HFFc6 (cell line): ENCODE measurements around the gene XYLT2. TPM values are rescaled to one million over a fixed set of nuclear protein-coding genes. Genes with fewer than 3 reads are reported as not detected.

Experiments
- DNase-seq: peaks from one replicate; pipeline ENCODE4 v3.0.0-alpha.2; 2018
- H3K27ac Mint-ChIP-seq: 2 replicates; pipeline ENCODE4 v1.8.0; 2020; ENCODE audit warnings: mild to moderate bottlenecking, mixed read lengths
- H3K27me3 Mint-ChIP-seq: 2 replicates; pipeline ENCODE4 v1.8.0; 2021; ENCODE audit warnings: mild to moderate bottlenecking, moderate library complexity, mixed read lengths; ENCODE audit not compliant: insufficient read depth
- H3K36me3 Mint-ChIP-seq: 2 replicates; pipeline ENCODE4 v1.8.0; 2021; ENCODE audit warnings: low read depth, mixed read lengths
- H3K4me1 Mint-ChIP-seq: 2 replicates; pipeline ENCODE4 v1.8.0; 2020; ENCODE audit warnings: low read depth, mixed read lengths
- H3K4me3 Mint-ChIP-seq: 2 replicates; pipeline ENCODE4 v1.8.0; 2020; ENCODE audit warnings: mild to moderate bottlenecking, moderate library complexity, mixed read lengths
- H3K9me3 Mint-ChIP-seq: 2 replicates; pipeline ENCODE4 v1.8.0; 2020; ENCODE audit warnings: mild to moderate bottlenecking, mixed read lengths
- total RNA-seq, 6 experiments: library from RNA; stranded (reverse); fragmentation: NEBNext Ultra II Directional; extraction: Animal tissue kit (Norgen Biotek cat#: 25700); gene quantifications; 2 replicates in 1 of 6; 3 replicates in 5 of 6; pipeline ENCODE4 v1.2.3, GENCODE V29; 2021
- TF ChIP-seq, protein P1 (sequence below): fragments of 200-600 bp; sonication (generic); IDR thresholded peaks from 2 replicates; pipeline ENCODE4 v1.5.0; 2021; ENCODE audit warnings: antibody characterized with exemption, mild to moderate bottlenecking

XYLT2 gene
- total RNA-seq, 6 experiments from 2014 or later, result 38.9 to 47.1 (median 43.2) TPM

DNA sequence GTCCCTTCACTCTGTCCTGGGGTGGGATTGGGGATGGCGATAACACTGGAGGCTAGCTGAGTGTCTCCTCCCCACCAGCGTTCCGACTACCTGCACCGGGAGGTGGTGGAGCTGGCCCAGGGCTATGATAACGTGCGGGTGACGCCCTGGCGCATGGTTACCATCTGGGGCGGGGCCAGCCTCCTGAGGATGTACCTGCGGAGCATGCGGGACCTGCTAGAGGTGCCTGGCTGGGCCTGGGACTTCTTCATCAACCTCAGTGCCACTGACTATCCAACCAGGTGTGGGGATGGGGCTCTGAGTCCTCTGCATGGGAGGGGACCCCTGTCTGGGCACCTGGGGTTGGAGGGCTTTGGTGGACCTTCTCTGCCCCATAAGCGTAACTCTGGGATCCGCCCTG lies 8.8 kb downstream of the XYLT2 start:
- Mint-ChIP-seq H3K27me3 (no peaks in the 10 kb centered on the region; the same call in none of the 2 replicates), H3K4me1 (peaks cover 19% of the 10 kb centered on the region), H3K27ac (no peak overlapping the region), H3K4me3 (no peak overlapping the region), H3K9me3 (no peaks in the 10 kb centered on the region), H3K36me3 (peaks cover 4% of the 10 kb centered on the region; the same call in 1 of the 2 replicates)
- DNase-seq, result no peak
- TF ChIP-seq, protein P1, sequence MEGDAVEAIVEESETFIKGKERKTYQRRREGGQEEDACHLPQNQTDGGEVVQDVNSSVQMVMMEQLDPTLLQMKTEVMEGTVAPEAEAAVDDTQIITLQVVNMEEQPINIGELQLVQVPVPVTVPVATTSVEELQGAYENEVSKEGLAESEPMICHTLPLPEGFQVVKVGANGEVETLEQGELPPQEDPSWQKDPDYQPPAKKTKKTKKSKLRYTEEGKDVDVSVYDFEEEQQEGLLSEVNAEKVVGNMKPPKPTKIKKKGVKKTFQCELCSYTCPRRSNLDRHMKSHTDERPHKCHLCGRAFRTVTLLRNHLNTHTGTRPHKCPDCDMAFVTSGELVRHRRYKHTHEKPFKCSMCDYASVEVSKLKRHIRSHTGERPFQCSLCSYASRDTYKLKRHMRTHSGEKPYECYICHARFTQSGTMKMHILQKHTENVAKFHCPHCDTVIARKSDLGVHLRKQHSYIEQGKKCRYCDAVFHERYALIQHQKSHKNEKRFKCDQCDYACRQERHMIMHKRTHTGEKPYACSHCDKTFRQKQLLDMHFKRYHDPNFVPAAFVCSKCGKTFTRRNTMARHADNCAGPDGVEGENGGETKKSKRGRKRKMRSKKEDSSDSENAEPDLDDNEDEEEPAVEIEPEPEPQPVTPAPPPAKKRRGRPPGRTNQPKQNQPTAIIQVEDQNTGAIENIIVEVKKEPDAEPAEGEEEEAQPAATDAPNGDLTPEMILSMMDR, result no peak

DNA sequence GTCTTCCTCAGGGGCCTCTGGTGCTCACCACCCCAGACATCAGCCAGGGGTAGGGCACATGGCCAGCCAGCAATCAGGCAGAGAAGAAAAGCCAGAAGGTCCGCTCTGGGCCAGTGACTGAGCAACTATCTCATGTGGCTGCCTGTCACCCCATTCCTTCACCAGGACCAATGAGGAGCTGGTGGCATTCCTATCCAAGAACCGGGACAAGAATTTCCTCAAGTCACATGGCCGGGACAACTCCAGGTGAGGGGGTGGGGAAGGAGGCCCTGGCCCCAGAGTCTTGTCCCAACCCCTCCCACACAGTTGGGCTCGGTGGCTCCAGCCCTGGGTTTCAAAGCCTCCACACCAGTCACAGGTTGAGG lies 9.4 kb downstream of the XYLT2 start:
- peaks cover 4% of the 10 kb centered on the region; the same call in 1 of the 2 replicates for H3K36me3 Mint-ChIP-seq
- H3K9me3 Mint-ChIP-seq, result no peaks in the 10 kb centered on the region
- H3K4me1 Mint-ChIP-seq, result peaks cover 19% of the 10 kb centered on the region

DNA sequence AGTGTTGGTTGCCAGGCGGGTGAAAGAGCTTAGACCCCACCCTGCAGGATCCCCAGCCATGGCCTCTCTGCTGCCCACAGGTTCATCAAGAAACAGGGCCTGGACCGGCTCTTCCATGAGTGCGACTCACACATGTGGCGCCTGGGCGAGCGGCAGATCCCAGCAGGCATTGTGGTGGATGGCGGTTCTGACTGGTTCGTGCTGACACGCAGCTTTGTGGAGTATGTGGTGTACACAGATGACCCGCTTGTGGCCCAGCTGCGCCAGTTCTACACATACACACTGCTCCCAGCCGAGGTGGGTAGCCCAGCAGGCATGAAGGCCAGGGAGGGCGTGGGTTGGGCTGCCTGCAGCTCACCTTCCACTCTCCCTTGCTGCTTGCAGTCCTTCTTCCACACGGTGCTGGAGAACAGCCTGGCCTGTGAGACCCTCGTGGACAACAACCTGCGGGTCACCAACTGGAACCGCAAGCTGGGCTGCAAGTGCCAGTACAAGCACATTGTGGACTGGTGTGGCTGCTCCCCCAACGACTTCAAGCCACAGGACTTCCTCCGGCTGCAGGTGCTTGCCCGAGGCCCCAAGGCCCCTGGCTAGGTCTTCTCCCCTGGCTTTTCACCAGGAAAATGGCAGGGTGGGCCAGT lies 9.9 kb downstream of the XYLT2 start:
- no peaks in the 10 kb centered on the region; the same call in none of the 2 replicates for H3K27me3 Mint-ChIP-seq
- peaks cover 15% of the 10 kb centered on the region for H3K4me1 Mint-ChIP-seq
- H3K9me3 Mint-ChIP-seq, result no peaks in the 10 kb centered on the region
- TF ChIP-seq, protein P1, result no peak
- H3K4me3 Mint-ChIP-seq, result no peak overlapping the region
- no peak overlapping the region for H3K27ac Mint-ChIP-seq
- DNase-seq, result no peak
- peaks cover 4% of the 10 kb centered on the region; the same call in 1 of the 2 replicates for H3K36me3 Mint-ChIP-seq

More for the DNA sequence above, 9.4 kb downstream of the XYLT2 start:
- Mint-ChIP-seq H3K27me3 (no peaks in the 10 kb centered on the region; the same call in none of the 2 replicates), H3K27ac (no peak overlapping the region), H3K4me3 (no peak overlapping the region)
- TF ChIP-seq, protein P1, result no peak
- no peak for DNase-seq

DNA sequence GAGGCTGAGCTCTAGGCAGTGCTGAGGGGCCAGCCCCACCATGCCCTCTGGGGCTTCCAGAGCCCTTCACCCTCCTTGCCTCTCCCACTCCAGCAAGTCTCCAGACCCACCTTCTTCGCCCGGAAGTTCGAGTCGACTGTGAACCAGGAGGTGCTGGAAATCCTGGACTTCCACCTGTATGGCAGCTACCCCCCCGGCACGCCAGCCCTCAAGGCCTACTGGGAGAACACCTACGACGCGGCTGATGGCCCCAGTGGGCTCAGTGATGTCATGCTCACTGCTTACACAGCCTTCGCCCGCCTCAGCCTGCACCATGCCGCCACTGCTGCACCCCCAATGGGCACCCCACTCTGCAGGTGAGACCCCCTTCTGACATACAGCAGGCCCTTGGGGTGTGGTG lies 10.5 kb downstream of the XYLT2 start:
- H3K27me3 Mint-ChIP-seq, result no peaks in the 10 kb centered on the region; the same call in none of the 2 replicates
- peaks cover 11% of the 10 kb centered on the region for H3K4me1 Mint-ChIP-seq
- DNase-seq, result no peak
- peaks cover 4% of the 10 kb centered on the region; the same call in 1 of the 2 replicates for H3K36me3 Mint-ChIP-seq
- TF ChIP-seq, protein P1, result no peak
- H3K4me3 Mint-ChIP-seq, result no peak overlapping the region
- no peak overlapping the region for H3K27ac Mint-ChIP-seq
- no peaks in the 10 kb centered on the region for H3K9me3 Mint-ChIP-seq

DNA sequence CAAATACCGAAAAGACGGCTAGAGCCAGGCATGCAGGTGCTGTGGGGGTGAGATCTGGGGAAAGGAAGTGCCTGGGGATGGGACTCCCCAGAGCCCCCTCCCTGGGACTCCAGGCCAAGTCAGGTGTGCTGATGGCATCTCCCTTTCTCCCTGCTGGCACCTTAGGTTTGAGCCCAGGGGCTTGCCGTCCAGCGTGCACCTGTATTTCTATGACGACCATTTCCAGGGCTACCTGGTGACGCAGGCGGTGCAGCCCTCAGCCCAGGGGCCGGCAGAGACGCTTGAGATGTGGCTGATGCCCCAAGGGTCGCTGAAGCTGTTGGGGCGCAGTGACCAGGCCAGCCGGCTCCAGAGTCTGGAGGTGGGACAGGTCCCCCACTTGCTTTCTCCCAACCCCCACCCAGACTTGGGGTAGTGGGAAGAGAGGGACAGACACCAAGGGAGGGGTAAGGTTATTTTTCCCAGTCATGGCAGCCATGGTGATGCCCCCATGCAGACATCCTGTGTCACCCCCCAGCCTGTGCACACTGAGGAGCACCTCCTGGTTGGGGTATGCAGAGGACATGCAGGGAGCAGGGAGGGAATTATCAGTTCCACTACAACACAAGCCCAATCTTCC lies 11.1 kb downstream of the XYLT2 start:
- Mint-ChIP-seq H3K36me3 (peaks cover 4% of the 10 kb centered on the region; the same call in 1 of the 2 replicates), H3K4me1 (peaks cover 10% of the 10 kb centered on the region), H3K27ac (no peak overlapping the region), H3K9me3 (no peaks in the 10 kb centered on the region), H3K27me3 (no peaks in the 10 kb centered on the region; the same call in none of the 2 replicates), H3K4me3 (no peak overlapping the region)
- TF ChIP-seq, protein P1, result no peak
- DNase-seq, result no peak
